ENCODE data around the gene PPIF. TPM values are rescaled to one million over a fixed set of nuclear protein-coding genes. Genes with fewer than 3 reads are reported as not detected.

The PPIF gene
- total RNA-seq, 3 donors from 2014 or later: 54.6 to 88.5 (median 77.3) TPM

DNA sequence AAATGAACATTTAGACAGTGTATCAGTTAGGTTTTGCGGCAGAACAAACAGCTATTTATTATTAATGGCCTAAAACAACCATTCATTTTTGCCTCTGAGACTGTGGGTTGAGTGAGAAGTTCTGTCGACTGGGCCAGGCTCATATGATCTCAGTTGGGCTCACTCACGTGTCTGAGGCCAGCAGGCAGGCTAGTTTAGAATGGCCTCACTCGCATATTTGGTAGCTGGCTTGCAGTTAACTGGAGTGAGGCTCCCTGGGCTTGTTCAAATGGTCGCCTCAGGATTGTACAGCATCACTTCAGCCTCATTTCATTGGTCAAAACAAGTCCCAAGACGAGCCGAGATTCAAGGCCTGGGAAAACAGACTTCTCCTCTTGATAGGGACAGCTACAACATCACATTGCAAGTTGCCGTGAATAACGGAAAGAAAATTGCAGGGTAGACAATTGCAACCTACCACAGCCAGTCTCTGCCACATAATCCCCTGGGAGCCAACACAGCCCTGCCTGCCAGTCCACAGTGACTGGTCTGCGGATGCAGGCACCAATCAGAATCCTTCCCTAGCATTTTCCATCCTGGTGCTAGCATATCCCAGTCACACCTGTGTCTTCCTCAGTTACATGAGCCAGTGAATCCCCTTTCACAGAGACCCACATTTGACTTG is 23.1 kb upstream of the PPIF start:
- peak in 1 of 3 donors; percentile 29 for DNase-seq
- no peaks in the 10 kb centered on the region for H3K36me3 ChIP-seq (ENCODE audit: low read depth)
- H3K4me1 ChIP-seq (ENCODE audit: low read depth): peaks cover 13% of the 10 kb centered on the region
- intact Hi-C loops (cut with DNase I, micrococcal nuclease): no loop called here
- no peak overlapping the region for H3K4me3 ChIP-seq
- no peaks in the 10 kb centered on the region for H3K9me3 ChIP-seq
- ATAC-seq: no peak
- TF ChIP-seq, protein P1, sequence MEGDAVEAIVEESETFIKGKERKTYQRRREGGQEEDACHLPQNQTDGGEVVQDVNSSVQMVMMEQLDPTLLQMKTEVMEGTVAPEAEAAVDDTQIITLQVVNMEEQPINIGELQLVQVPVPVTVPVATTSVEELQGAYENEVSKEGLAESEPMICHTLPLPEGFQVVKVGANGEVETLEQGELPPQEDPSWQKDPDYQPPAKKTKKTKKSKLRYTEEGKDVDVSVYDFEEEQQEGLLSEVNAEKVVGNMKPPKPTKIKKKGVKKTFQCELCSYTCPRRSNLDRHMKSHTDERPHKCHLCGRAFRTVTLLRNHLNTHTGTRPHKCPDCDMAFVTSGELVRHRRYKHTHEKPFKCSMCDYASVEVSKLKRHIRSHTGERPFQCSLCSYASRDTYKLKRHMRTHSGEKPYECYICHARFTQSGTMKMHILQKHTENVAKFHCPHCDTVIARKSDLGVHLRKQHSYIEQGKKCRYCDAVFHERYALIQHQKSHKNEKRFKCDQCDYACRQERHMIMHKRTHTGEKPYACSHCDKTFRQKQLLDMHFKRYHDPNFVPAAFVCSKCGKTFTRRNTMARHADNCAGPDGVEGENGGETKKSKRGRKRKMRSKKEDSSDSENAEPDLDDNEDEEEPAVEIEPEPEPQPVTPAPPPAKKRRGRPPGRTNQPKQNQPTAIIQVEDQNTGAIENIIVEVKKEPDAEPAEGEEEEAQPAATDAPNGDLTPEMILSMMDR (IDR thresholded peaks at IDR 0.05): no peak

DNA sequence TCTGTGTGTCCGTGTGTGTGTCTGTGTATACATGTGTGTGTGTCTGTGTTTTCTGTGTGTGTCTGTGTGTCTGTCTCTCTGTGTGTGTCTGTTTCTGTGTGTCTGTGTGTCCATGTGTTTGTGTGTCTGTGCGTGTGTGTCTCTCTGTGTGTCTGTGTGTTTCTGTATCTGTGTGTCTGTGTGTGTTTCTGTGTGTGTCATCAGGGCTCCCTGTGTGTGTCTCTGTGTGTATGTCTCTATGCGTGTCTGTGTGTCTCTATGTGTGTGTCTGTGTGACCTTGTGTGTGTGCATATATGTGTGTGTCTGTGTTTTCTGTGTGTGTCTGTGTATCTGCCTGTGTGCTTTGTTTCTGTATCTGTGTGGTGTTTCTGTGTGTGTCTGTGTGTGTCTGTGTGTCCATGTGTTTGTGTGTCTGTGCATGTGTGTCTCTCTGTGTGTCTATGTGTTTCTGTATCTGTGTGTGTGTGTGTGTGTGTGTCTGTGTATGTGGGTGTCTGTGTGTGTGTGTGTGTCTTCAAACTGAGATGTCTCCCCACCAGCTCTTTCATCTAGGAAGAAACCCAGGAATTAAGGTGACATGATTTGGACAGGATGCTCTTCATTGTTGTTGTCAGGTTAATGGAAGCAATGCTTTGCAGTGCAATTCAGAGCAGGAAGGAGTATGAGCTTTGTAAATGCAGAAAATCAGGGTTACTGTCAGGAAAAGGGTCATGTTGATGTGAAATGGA is 20.7 kb upstream of the PPIF start:
- no peak overlapping the region for H3K4me3 ChIP-seq
- peaks cover 13% of the 10 kb centered on the region for H3K4me1 ChIP-seq (ENCODE audit: low read depth)
- H3K9me3 ChIP-seq: no peaks in the 10 kb centered on the region
- ATAC-seq: no peak
- DNase-seq: no peak
- TF ChIP-seq, protein P1 (IDR thresholded peaks at IDR 0.05): no peak
- H3K36me3 ChIP-seq (ENCODE audit: low read depth): no peaks in the 10 kb centered on the region
- intact Hi-C loops (cut with DNase I, micrococcal nuclease): no loop called here

DNA sequence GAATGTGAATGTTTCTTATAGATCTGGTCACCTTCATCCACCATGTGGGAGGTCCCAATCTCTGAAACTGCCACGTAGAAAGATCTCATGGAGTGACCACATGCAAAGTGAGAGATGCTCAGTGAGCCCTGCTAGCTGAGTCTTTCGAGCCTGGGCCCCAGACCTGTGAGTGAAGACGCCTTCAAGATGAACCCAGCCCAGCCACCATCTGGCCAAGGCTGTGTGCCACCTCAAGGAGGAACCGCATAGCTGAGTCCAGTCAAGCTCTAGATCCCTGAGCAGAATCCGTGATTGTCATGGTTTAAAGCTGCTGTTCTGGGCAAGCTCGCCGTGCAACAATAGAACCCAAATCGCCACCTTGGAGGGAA is 20.2 kb upstream of the PPIF start:
- ATAC-seq: no peak
- intact Hi-C loops (cut with DNase I, micrococcal nuclease): no loop called here
- Histone ChIP-seq H3K9me3 (no peaks in the 10 kb centered on the region), H3K36me3 (ENCODE audit: low read depth) (no peaks in the 10 kb centered on the region), H3K4me1 (ENCODE audit: low read depth) (peaks cover 13% of the 10 kb centered on the region), H3K4me3 (no peak overlapping the region)
- TF ChIP-seq, protein P1 (IDR thresholded peaks at IDR 0.05): no peak
- DNase-seq: peak in 1 of 3 donors; percentile 38

DNA sequence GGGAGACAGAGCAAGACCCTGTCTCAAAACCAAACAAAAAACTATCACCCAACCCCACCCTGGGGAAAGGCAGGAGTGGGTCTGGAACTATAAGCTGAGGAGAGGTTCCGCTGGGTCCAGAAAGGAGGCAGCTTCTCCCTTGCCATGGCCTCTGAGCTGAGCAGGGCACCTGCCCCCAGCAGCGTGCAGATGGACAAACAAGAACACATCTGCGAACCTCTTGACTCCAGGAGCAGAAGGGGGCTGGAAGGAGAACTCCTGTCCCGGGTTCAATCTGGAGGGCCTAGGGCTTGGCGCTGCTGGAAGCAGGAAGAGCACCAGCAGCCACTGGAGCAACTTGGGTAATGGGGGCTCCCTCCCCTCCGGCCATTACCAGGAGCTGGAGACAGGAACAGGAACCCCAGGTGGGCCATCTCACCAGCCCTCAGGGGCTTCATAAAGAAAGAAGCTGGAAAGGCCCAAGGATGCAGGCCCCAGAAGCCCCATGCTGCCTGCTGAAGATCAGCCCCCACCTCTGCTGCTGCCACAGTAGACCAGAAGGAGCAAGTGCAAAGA is 19.0 kb upstream of the PPIF start:
- no peak overlapping the region for H3K4me3 ChIP-seq
- ATAC-seq: no peak
- TF ChIP-seq, protein P1 (IDR thresholded peaks at IDR 0.05): no peak
- H3K36me3 ChIP-seq (ENCODE audit: low read depth): no peaks in the 10 kb centered on the region
- peak in 2 of 3 donors; percentile 25 to 35 for DNase-seq
- intact Hi-C loops (cut with DNase I, micrococcal nuclease): no loop called here
- no peaks in the 10 kb centered on the region for H3K9me3 ChIP-seq
- peaks cover 4% of the 10 kb centered on the region for H3K4me1 ChIP-seq (ENCODE audit: low read depth)

DNA sequence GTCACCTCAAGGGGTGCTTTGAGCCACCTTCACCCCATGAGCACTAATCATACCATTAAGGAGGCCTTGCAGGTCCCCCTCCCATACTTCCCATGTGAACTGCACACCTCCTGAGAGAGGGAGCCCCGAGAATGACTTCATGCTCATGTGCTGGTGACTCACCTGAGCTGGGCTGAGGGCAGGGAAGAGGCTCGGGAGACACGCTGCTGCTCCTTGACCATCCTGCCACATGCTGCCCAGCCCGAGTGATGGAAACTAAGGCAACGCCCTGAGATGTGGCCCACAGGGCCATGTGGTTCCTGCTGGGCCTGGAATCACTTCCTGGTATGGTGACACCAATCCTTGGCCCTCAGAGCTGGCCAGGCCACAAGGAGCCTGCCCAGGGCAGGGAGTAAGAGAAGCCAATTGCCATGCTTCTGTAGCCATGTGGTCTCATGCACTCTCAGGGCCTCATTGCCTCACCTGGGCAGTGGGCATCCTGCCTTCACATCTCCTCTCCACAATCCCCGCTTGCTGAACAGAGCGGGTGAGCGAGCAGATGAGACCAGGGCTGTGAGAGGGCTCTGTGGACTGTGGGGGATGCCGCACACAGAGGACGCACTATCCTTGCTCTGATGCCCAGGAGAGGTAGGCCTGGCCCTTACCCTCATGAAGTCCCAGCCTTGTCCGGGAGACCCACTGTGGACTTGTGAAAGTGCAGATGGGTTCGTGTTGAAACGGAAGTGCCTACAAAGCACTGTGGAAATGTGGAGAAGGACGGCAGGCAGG is 18.3 kb upstream of the PPIF start:
- peak in 2 of 3 donors; percentile 37 to 65 for DNase-seq
- no peak overlapping the region for H3K4me3 ChIP-seq
- H3K9me3 ChIP-seq: no peaks in the 10 kb centered on the region
- TF ChIP-seq, protein P1 (IDR thresholded peaks at IDR 0.05): no peak
- no peaks in the 10 kb centered on the region for H3K36me3 ChIP-seq (ENCODE audit: low read depth)
- intact Hi-C loops (cut with DNase I, micrococcal nuclease): no loop called here
- peak; percentile 78 for ATAC-seq
- no peaks in the 10 kb centered on the region for H3K4me1 ChIP-seq (ENCODE audit: low read depth)

Data from mucosa of descending colon (tissue), 3 donors.